Epithelial cell of esophagus (primary cell): Measurements from ENCODE around the gene DPH3.

Experiments used
- DNase-seq: peaks from one replicate; pipeline ENCODE4 v3.0.0; 2010; ENCODE audit warnings: low read depth
- H3K4me3 ChIP-seq: 2 replicates; pipeline ENCODE4 v1.5.1; 2011; ENCODE audit warnings: mild to moderate bottlenecking, low read length, control low read depth
- TF ChIP-seq, protein P1 (sequence below): IDR thresholded peaks from 2 replicates; pipeline ENCODE4 v1.5.1; 2011; ENCODE audit warnings: low read depth, mild to moderate bottlenecking, low read length, control low read depth, inconsistent platforms; ENCODE audit not compliant: insufficient read depth; ENCODE audit errors: missing control alignments

DPH3 gene

DNA sequence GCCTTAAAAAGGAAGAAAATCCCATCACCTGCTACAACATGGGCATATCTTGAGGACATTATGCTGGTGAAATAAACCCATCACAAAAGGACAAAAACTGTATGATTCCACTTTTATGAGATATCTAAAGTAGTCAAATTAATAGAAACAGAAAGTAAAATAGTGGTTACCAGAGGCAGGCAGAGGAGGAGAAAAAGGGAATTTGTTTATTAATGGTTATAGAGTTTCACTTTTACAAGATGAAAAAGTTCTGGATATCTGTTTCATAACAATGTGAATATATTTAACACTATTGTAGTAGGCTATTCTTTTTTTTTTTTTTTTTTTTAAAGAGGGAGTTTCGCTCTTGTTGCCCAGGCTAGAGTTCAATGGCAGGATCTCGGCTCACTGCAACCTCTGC lies 40.4 kb downstream of the DPH3 start:
- no peak overlapping the region for H3K4me3 ChIP-seq
- TF ChIP-seq, protein P1, sequence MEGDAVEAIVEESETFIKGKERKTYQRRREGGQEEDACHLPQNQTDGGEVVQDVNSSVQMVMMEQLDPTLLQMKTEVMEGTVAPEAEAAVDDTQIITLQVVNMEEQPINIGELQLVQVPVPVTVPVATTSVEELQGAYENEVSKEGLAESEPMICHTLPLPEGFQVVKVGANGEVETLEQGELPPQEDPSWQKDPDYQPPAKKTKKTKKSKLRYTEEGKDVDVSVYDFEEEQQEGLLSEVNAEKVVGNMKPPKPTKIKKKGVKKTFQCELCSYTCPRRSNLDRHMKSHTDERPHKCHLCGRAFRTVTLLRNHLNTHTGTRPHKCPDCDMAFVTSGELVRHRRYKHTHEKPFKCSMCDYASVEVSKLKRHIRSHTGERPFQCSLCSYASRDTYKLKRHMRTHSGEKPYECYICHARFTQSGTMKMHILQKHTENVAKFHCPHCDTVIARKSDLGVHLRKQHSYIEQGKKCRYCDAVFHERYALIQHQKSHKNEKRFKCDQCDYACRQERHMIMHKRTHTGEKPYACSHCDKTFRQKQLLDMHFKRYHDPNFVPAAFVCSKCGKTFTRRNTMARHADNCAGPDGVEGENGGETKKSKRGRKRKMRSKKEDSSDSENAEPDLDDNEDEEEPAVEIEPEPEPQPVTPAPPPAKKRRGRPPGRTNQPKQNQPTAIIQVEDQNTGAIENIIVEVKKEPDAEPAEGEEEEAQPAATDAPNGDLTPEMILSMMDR = no peak
- DNase-seq = no peak

DNA sequence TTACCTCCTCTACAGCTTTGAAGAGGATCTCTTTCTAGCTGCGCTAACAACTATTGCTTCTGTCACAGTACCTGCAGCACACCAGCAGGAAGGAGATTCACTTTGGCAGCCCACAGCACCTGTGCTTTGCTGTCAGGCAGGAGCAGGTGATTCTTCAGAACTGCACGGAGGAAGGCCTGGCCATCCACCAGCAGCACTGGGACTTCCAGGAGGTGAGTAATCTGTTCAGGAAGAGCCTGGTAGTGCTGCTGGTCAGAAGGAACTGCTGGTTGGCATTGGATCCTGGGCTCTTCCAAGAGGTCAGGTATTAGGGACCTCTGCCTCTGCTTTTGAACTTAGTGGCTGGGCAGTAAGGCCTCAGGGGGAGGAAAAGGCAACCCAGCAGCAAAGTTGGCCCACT lies 42.2 kb downstream of the DPH3 start:
- no peak for DNase-seq
- TF ChIP-seq, protein P1 = no peak
- no peak overlapping the region for H3K4me3 ChIP-seq

DNA sequence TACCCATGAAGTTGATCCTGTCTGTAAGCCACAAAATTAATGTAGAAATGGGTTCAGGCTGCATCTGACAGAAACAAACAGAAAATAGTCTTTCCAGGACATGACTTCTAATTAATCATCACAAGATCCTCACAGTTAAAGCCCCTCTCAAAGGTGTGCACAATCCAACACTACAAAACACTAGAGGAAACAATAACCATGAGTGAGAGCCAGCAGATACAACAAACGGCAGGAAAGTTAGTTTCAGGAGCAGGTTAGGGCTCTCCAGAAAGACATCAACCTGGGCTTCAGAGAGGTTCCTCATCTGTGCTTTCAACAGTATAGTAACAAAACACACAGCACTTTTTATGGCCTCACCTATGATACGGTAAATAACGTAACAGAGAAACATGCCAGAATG lies 42.8 kb downstream of the DPH3 start:
- no peak overlapping the region for H3K4me3 ChIP-seq
- TF ChIP-seq, protein P1 = no peak
- no peak for DNase-seq

DNA sequence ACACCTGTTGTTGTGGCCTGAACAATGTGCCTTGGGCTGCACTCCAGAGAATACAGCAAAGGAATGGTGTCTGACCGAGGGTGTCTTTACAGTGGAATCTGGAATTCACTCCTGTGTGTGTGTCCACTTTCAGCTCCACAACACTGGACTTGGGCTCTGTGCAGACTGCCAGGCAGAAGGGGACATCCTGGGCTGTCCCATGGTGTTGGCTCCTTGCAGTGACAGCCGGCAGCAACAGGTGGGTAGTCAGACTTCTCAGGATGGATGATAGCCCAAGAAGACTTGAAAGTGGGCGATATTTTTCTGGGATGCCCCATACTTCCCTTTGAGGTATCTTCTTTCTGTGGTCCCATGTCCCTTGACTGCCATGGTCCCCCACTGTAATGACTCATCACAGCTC lies 45.0 kb downstream of the DPH3 start:
- no peak overlapping the region for H3K4me3 ChIP-seq
- no peak for DNase-seq
- TF ChIP-seq, protein P1 = no peak

DNA sequence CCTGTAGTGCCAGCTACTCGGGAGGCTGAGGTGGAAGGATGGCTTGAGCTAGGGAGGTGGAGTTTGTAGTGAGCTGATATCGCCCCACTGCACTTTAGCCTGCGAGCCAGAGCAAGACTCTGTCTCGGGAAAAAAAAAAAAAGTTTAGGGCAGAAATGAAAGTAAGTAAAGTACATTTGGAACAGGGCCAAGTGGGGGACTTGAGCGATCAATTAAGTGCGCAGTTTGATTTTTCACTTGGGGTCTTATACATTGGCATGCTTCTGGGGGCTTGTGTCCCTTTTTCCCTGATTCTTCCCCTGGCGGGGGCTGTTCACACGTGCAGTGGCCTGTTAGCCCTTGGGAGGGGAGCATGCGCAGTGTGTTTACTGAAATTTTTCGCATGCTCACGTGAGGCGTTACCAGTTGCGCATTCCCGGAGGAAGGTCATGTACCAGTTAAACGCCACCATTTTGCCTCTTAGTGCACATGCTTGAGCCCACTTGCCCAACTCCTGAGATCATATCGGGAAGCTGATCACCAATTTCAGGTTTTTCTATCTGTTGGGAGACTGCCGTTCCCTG lies 48.3 kb downstream of the DPH3 start:
- H3K4me3 ChIP-seq = no peak overlapping the region
- TF ChIP-seq, protein P1 = no peak
- no peak for DNase-seq

DNA sequence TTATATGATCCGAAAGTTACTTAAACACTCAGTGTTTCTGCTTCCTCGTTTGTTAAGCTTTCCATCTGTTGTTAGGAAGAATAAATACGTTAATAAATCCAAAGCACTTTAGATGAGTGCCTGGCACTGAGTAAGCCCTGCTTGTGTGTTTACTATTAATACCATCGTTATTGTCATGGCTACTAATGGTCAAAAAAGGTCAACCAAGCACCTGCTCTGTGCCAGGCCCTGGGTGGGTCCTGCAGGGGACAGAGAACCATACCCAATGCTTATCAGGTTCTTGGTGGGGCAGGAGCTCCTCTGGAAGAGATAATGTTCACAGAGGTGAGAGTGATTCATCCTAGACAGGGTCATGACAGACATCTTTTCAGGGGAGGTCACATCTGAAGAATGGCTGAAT lies 50.4 kb downstream of the DPH3 start:
- TF ChIP-seq, protein P1 = no peak
- no peak overlapping the region for H3K4me3 ChIP-seq
- no peak for DNase-seq

DNA sequence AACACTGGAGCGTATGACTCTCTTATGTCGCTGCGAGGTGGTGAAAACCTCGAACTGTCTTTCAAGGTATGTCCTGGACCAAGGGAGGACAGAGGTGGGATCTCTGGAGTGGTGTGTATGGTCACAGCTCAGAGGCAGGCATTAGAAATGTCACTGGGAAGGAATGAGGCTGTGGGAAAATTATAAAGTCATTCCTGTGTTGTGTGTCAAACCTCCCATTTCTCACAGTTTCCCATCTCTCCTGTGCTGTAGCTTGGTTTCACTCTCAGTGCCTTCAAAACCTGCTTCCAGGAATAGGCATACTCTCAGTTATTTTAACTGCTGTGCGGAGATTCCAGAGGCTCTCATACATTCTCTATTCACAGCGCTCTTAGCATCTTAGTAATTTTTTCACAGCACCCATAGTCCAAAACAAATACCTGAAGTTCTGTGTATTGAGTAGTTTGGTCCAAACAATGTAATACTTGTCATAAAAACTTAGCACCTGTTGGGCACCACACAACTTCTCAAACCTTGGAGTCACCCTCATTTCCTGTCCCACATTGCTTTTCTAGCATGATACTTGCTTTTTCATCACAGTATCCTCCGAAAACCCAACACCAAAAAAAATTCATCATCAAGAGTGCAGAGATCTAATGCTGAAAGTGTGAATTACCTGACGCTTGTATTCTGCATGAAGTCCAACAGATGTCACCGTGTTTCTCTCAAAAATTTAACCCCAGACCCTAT lies 53.4 kb downstream of the DPH3 start:
- no peak overlapping the region for H3K4me3 ChIP-seq
- TF ChIP-seq, protein P1 = no peak
- DNase-seq = no peak
